ENCODE data around the gene ABL1. TPM values are rescaled to one million over a fixed set of nuclear protein-coding genes. Genes with fewer than 3 reads are reported as not detected.

The ABL1 gene
- polyA plus RNA-seq, 1 experiment: 30.4 TPM

- ChIA-PET POLR2A (no interaction called here), CTCF (interaction anchor here (1.2 to 4.6 kb wide), 3 partner anchors 65 to 230 kb away, joined by 3 to 23 read pairs (median 3); no protein-coding TSS in a partner anchor)
- TF ChIP-seq CTCF (IDR thresholded peaks at IDR 0.05; ENCODE audit: insufficient read depth, low read depth, low read length): no peak
- no peaks in the 10 kb centered on the region for H3K36me3 ChIP-seq (ENCODE audit: control insufficient read depth, insufficient read depth, low read length)
- DNase-seq (ENCODE audit: low read depth): no peak
- H3K27me3 ChIP-seq (ENCODE audit: control insufficient read depth, insufficient read depth, low read length): no peaks in the 10 kb centered on the region
- H3K4me3 ChIP-seq (ENCODE audit: low read depth, low read length): no peak overlapping the region
Observed at GRCh38 chr9:130931508-130932254, 96.6 kb downstream of the ABL1 start.

- TF ChIP-seq CTCF (IDR thresholded peaks at IDR 0.05; ENCODE audit: insufficient read depth, low read depth, low read length): peak; percentile 36
- Histone ChIP-seq H3K27me3 (ENCODE audit: control insufficient read depth, insufficient read depth, low read length) (no peaks in the 10 kb centered on the region), H3K4me3 (ENCODE audit: low read depth, low read length) (no peak overlapping the region), H3K36me3 (ENCODE audit: control insufficient read depth, insufficient read depth, low read length) (no peaks in the 10 kb centered on the region)
- CTCF ChIA-PET: interaction anchor here (1.0 to 4.6 kb wide), 11 partner anchors 30 to 232 kb away, joined by 3 to 23 read pairs (median 3); no protein-coding TSS in a partner anchor
- POLR2A ChIA-PET: no interaction called here
- DNase-seq (ENCODE audit: low read depth): no peak
Observed at GRCh38 chr9:130932255-130933079, 97.4 kb downstream of the ABL1 start.

GRCh38 chr9:130933114-130934046 is 98.3 kb downstream of the ABL1 start:
- Histone ChIP-seq H3K27me3 (ENCODE audit: control insufficient read depth, insufficient read depth, low read length) (no peaks in the 10 kb centered on the region), H3K4me3 (ENCODE audit: low read depth, low read length) (no peak overlapping the region), H3K36me3 (ENCODE audit: control insufficient read depth, insufficient read depth, low read length) (no peaks in the 10 kb centered on the region)
- DNase-seq (ENCODE audit: low read depth): peak; percentile 45
- CTCF ChIA-PET: interaction anchor here (0.6 to 4.6 kb wide), 11 partner anchors 29 to 233 kb away, joined by 3 to 23 read pairs (median 3); no protein-coding TSS in a partner anchor
- POLR2A ChIA-PET: no interaction called here
- TF ChIP-seq CTCF (IDR thresholded peaks at IDR 0.05; ENCODE audit: insufficient read depth, low read depth, low read length): no peak

- DNase-seq (ENCODE audit: low read depth): no peak
- TF ChIP-seq CTCF (IDR thresholded peaks at IDR 0.05; ENCODE audit: insufficient read depth, low read depth, low read length): no peak
- ChIA-PET CTCF (interaction anchor here (0.6 to 4.6 kb wide), 5 partner anchors 9 to 233 kb away, joined by 3 to 23 read pairs (median 4); no protein-coding TSS in a partner anchor), POLR2A (interaction anchor here (1.0 kb wide), 1 partner anchor 21 kb away, joined by 4 read pairs; no protein-coding TSS in a partner anchor)
- no peaks in the 10 kb centered on the region for H3K27me3 ChIP-seq (ENCODE audit: control insufficient read depth, insufficient read depth, low read length)
- H3K4me3 ChIP-seq (ENCODE audit: low read depth, low read length): no peak overlapping the region
- H3K36me3 ChIP-seq (ENCODE audit: control insufficient read depth, insufficient read depth, low read length): no peaks in the 10 kb centered on the region
Observed at GRCh38 chr9:130934246-130934645, 99.2 kb downstream of the ABL1 start.

All from BJ (cell line).